Activated T-helper 1 cell treated with Interleukin-2 at 50 U/mL for 16 hours (primary cell): ENCODE results near the gene COL27A1.
A peak's percentile ranks its signal among the peaks of the same experiment; 100 is the strongest.

Source experiments
- DNase-seq: peaks from one replicate; pipeline ENCODE4 v3.0.0-alpha.2; 2020; ENCODE audit warnings: low read depth

The COL27A1 gene

GRCh38 chr9:114155263-114155994 is at the start of gene COL27A1:
Gene COL27A1, plus strand, starts transcription at chr9:114155537. Its CDS starts 414 bp downstream, at chr9:114155951.
- DNase-seq: peak; percentile 55

- no peak for DNase-seq
These were observed 47.9 kb upstream of the COL27A1 start for GRCh38 chr9:114107286-114108001.

GRCh38 chr9:114108016-114108833 is 47.1 kb upstream of the COL27A1 start:
- peak; percentile 20 for DNase-seq

GRCh38 chr9:114109124-114109523 is 46.2 kb upstream of the COL27A1 start:
- no peak for DNase-seq

GRCh38 chr9:114110180-114110579 is 45.2 kb upstream of the COL27A1 start:
- no peak for DNase-seq

- DNase-seq: no peak
These were observed 43.0 kb upstream of the COL27A1 start for GRCh38 chr9:114112325-114112724.

GRCh38 chr9:114112778-114113584 is 42.4 kb upstream of the COL27A1 start:
- DNase-seq: no peak

- DNase-seq: no peak
These were observed 41.0 kb upstream of the COL27A1 start for GRCh38 chr9:114114364-114114763.

- DNase-seq: no peak
These were observed 39.6 kb upstream of the COL27A1 start for GRCh38 chr9:114115654-114116125.

GRCh38 chr9:114116126-114116747 is 39.1 kb upstream of the COL27A1 start:
- no peak for DNase-seq

GRCh38 chr9:114117614-114117995 is 37.7 kb upstream of the COL27A1 start:
- no peak for DNase-seq

- DNase-seq: no peak
These were observed 37.1 kb upstream of the COL27A1 start for GRCh38 chr9:114117996-114118830.

- DNase-seq: no peak
These were observed 35.8 kb upstream of the COL27A1 start for GRCh38 chr9:114119242-114120191.

- no peak for DNase-seq
These were observed 34.9 kb upstream of the COL27A1 start for GRCh38 chr9:114120192-114121014.

GRCh38 chr9:114121227-114122135 is 33.9 kb upstream of the COL27A1 start:
- DNase-seq: no peak

- DNase-seq: no peak
These were observed 33.0 kb upstream of the COL27A1 start for GRCh38 chr9:114122136-114123027.
